Measurements from ENCODE around the gene ARHGAP30. TPM values are rescaled to one million over a fixed set of nuclear protein-coding genes. Genes with fewer than 3 reads are reported as not detected.

The ARHGAP30 gene
- total RNA-seq, 1 donor from 2014 or later = 38.0 TPM

GRCh38 chr1:161094481-161094880 lies 24.8 kb upstream of the ARHGAP30 start:
- no peak for TF ChIP-seq CTCF (IDR thresholded peaks at IDR 0.05)
- Histone ChIP-seq H3K36me3 (no peaks in the 10 kb centered on the region), H3K27me3 (no peaks in the 10 kb centered on the region), H3K27ac (no peak overlapping the region), H3K9me3 (no peaks in the 10 kb centered on the region), H3K4me1 (peaks cover 19% of the 10 kb centered on the region), H3K4me3 (no peak overlapping the region)
- intact Hi-C loops (cut with DNase I) = no loop called here
- ATAC-seq (no peak), DNase-seq (no peak)

- H3K4me1 ChIP-seq = peaks cover 9% of the 10 kb centered on the region
- no peak for TF ChIP-seq CTCF (IDR thresholded peaks at IDR 0.05)
- ATAC-seq (no peak), DNase-seq (no peak)
- H3K4me3 ChIP-seq = no peak overlapping the region
- H3K9me3 ChIP-seq = no peaks in the 10 kb centered on the region
- no peaks in the 10 kb centered on the region for H3K27me3 ChIP-seq
- intact Hi-C loops (cut with DNase I) = no loop called here
- H3K27ac ChIP-seq = no peak overlapping the region
- H3K36me3 ChIP-seq = no peaks in the 10 kb centered on the region
These were observed 22.9 kb upstream of the ARHGAP30 start for GRCh38 chr1:161092621-161093028.

- Histone ChIP-seq H3K36me3 (no peaks in the 10 kb centered on the region), H3K9me3 (no peaks in the 10 kb centered on the region), H3K4me1 (peaks cover 4% of the 10 kb centered on the region), H3K4me3 (no peak overlapping the region), H3K27ac (no peak overlapping the region), H3K27me3 (no peaks in the 10 kb centered on the region)
- ATAC-seq (no peak), DNase-seq (no peak)
- intact Hi-C loops (cut with DNase I) = no loop called here
- no peak for TF ChIP-seq CTCF (IDR thresholded peaks at IDR 0.05)
These were observed 22.3 kb upstream of the ARHGAP30 start for GRCh38 chr1:161091796-161092507.

- no peak for ATAC-seq
- no peak for DNase-seq
- TF ChIP-seq CTCF (IDR thresholded peaks at IDR 0.05) = no peak
- Histone ChIP-seq H3K4me1 (no peaks in the 10 kb centered on the region), H3K4me3 (no peak overlapping the region), H3K27me3 (no peaks in the 10 kb centered on the region), H3K36me3 (no peaks in the 10 kb centered on the region), H3K9me3 (no peaks in the 10 kb centered on the region), H3K27ac (no peak overlapping the region)
- intact Hi-C loops (cut with DNase I) = no loop called here
These were observed 21.4 kb upstream of the ARHGAP30 start for GRCh38 chr1:161091093-161091492.

- DNase-seq (no peak), ATAC-seq (no peak)
- H3K4me3 ChIP-seq = no peak overlapping the region
- H3K36me3 ChIP-seq = no peaks in the 10 kb centered on the region
- no peaks in the 10 kb centered on the region for H3K9me3 ChIP-seq
- no peak overlapping the region for H3K27ac ChIP-seq
- intact Hi-C loops (cut with DNase I) = no loop called here
- no peaks in the 10 kb centered on the region for H3K27me3 ChIP-seq
- no peaks in the 10 kb centered on the region for H3K4me1 ChIP-seq
- no peak for TF ChIP-seq CTCF (IDR thresholded peaks at IDR 0.05)
These were observed 20.9 kb upstream of the ARHGAP30 start for GRCh38 chr1:161090617-161091016.

- H3K27ac ChIP-seq = peak overlapping the region; percentile 60
- no peaks in the 10 kb centered on the region for H3K36me3 ChIP-seq
- no peak for ATAC-seq
- no peaks in the 10 kb centered on the region for H3K4me1 ChIP-seq
- H3K27me3 ChIP-seq = no peaks in the 10 kb centered on the region
- no peak overlapping the region for H3K4me3 ChIP-seq
- TF ChIP-seq CTCF (IDR thresholded peaks at IDR 0.05) = no peak
- H3K9me3 ChIP-seq = no peaks in the 10 kb centered on the region
- intact Hi-C loops (cut with DNase I) = no loop called here
- no peak for DNase-seq
These were observed 20.2 kb upstream of the ARHGAP30 start for GRCh38 chr1:161089938-161090337.

All from upper lobe of right lung (tissue), 1 donor.